Uterus (tissue), 4 donors: Measurements from ENCODE around the gene DLGAP1. TPM values are rescaled to one million over a fixed set of nuclear protein-coding genes. Genes with fewer than 3 reads are reported as not detected.

Source experiments
- DNase-seq, 2 donors: peaks; one replicate each; pipeline ENCODE4 v3.0.0-alpha.2; 2019 to 2020
- H3K27ac ChIP-seq, 2 donors: fragments of 200-600 bp; sonication (generic); 1 replicate in 1 of 2; 2 replicates in 1 of 2; pipeline ENCODE4 v1.5.1; 2016 to 2018
- H3K27me3 ChIP-seq, 2 donors: fragments of 200-600 bp; sonication (generic); one replicate each; pipeline ENCODE4 v1.5.1; 2018 to 2019; ENCODE audit warnings: control low read depth in 1 of 2
- H3K36me3 ChIP-seq, 2 donors: fragments of 200-600 bp; sonication (generic); one replicate each; pipeline ENCODE4 v1.5.1; 2019; ENCODE audit warnings: control low read depth in 1 of 2
- H3K4me1 ChIP-seq, 2 donors: fragments of 200-600 bp; sonication (generic); one replicate each; pipeline ENCODE4 v1.5.1; 2018 to 2019; ENCODE audit warnings: control low read depth in 1 of 2
- H3K4me3 ChIP-seq, 2 donors: fragments of 200-600 bp; sonication (generic); 1 replicate in 1 of 2; 2 replicates in 1 of 2; pipeline ENCODE4 v1.5.1; 2018 to 2019; ENCODE audit warnings: mild to moderate bottlenecking in 1 of 2
- H3K9me3 ChIP-seq, 2 donors: fragments of 200-600 bp; sonication (generic); one replicate each; pipeline ENCODE4 v1.5.1; 2019; ENCODE audit warnings: control low read depth in 1 of 2
- CTCF ChIP-seq, 4 experiments: fragments of 200-600 bp in 2 of 4; fragments of 450-650 bp in 2 of 4; sonication (generic) in 2 of 4; IDR thresholded peaks; one replicate each; pipeline ENCODE4 v1.5.1; 2016 to 2019; ENCODE audit warnings: antibody characterized with exemption in 4 of 4, mild to moderate bottlenecking in 2 of 4, moderate library complexity in 1 of 4
- POLR2A ChIP-seq, 2 donors: fragments of 450-650 bp; IDR thresholded peaks; one replicate each; pipeline ENCODE4 v1.6.1; 2016; ENCODE audit warnings: antibody characterized with exemption in 2 of 2, mild to moderate bottlenecking in 1 of 2, moderate library complexity in 1 of 2
- intact Hi-C: fragments of 100-400 bp; cut with DNase I; formaldehyde crosslinking; loops from one replicate; pipeline ENCODE4 v1.15.1; 2023; ENCODE audit warnings: low total_unique reads
- total RNA-seq, 4 donors: library from RNA; depleted of rRNA in 3 of 4; stranded (reverse); fragments of >200 nt in 3 of 4; gene quantifications; one replicate each; pipeline versions ENCODE4 v1.1.0 to v1.2.4, GENCODE V29; 2014 to 2023
- donor health status: DM: yes; HTN: yes; CAD: no.

Gene DLGAP1
- total RNA-seq, 4 donors from 2014 or later = 1.0 to 9.6 (median 3.3) TPM

GRCh38 chr18:3455907-3456685 lies 999.0 kb downstream of the DLGAP1 start:
- no peaks in the 10 kb centered on the region for H3K36me3 ChIP-seq
- TF ChIP-seq POLR2A (IDR thresholded peaks at IDR 0.05) = no peak
- TF ChIP-seq CTCF (IDR thresholded peaks at IDR 0.05) = no peak
- H3K9me3 ChIP-seq = no peaks in the 10 kb centered on the region
- no peak overlapping the region for H3K4me3 ChIP-seq
- H3K4me1 ChIP-seq = peaks cover 8 to 10% of the 10 kb centered on the region in 2 donors
- intact Hi-C loops = loop anchor here (10.0 kb wide), 1 partner anchor 139 kb away; no protein-coding TSS in a partner anchor
- no peak for DNase-seq
- no peaks in the 10 kb centered on the region for H3K27me3 ChIP-seq
- peak overlapping the region; percentile 98 for H3K27ac ChIP-seq

- Histone ChIP-seq H3K27me3 (no peaks in the 10 kb centered on the region), H3K36me3 (no peaks in the 10 kb centered on the region), H3K4me3 (peak overlapping the region in 1 of 2 donors; percentile 60), H3K4me1 (peaks cover 8 to 10% of the 10 kb centered on the region in 2 donors), H3K27ac (peak overlapping the region; percentile 98), H3K9me3 (no peaks in the 10 kb centered on the region)
- no peak for DNase-seq
- intact Hi-C loops = loop anchor here (10.0 kb wide), 1 partner anchor 140 kb away; no protein-coding TSS in a partner anchor
- TF ChIP-seq CTCF (IDR thresholded peaks at IDR 0.05) (no peak), POLR2A (IDR thresholded peaks at IDR 0.05) (no peak)
Observed at GRCh38 chr18:3455090-3455635, 999.9 kb downstream of the DLGAP1 start.

GRCh38 chr18:3454365-3455089 lies 1000.6 kb downstream of the DLGAP1 start:
- intact Hi-C loops = loop anchor here (10.0 kb wide), 1 partner anchor 140 kb away; no protein-coding TSS in a partner anchor
- Histone ChIP-seq H3K27ac (peak overlapping the region; percentile 98), H3K27me3 (no peaks in the 10 kb centered on the region), H3K9me3 (no peaks in the 10 kb centered on the region), H3K4me3 (peak overlapping the region; percentile 60 to 63), H3K36me3 (no peaks in the 10 kb centered on the region), H3K4me1 (peaks cover 8 to 10% of the 10 kb centered on the region in 2 donors)
- DNase-seq = peak in 1 of 2 donors; percentile 40
- TF ChIP-seq CTCF (IDR thresholded peaks at IDR 0.05) (peak; percentile 63 to 71 (median 70)), POLR2A (IDR thresholded peaks at IDR 0.05) (no peak)

GRCh38 chr18:3453540-3454364 lies 1001.4 kb downstream of the DLGAP1 start:
- intact Hi-C loops = loop anchor here (10.0 kb wide), 1 partner anchor 141 kb away; no protein-coding TSS in a partner anchor
- no peaks in the 10 kb centered on the region for H3K9me3 ChIP-seq
- H3K27ac ChIP-seq = peak overlapping the region; percentile 98
- H3K36me3 ChIP-seq = no peaks in the 10 kb centered on the region
- peaks cover 8 to 10% of the 10 kb centered on the region in 2 donors for H3K4me1 ChIP-seq
- DNase-seq = peak; percentile 60 to 79
- no peaks in the 10 kb centered on the region for H3K27me3 ChIP-seq
- peak in 1 of 4 experiments; percentile 7 for TF ChIP-seq CTCF (IDR thresholded peaks at IDR 0.05)
- TF ChIP-seq POLR2A (IDR thresholded peaks at IDR 0.05) = no peak
- peak overlapping the region; percentile 60 to 63 for H3K4me3 ChIP-seq
